Globus pallidus (tissue), 1 donor: ENCODE data around the gene ZNF497.
"Not testable (repeated sequence)": the region's sequence is repeated elsewhere in the genome, so short reads cannot be mapped to it uniquely, and the experiment has no call there.

Experiments
- DNase-seq: peaks from one replicate; pipeline ENCODE4 v3.0.0-alpha.2; 2015; ENCODE audit warnings: low spot score

ZNF497 gene

GRCh38 chr19:58348080-58348479 is 14.5 kb downstream of the ZNF497 start:
- DNase-seq, result not testable (repeated sequence)

DNA sequence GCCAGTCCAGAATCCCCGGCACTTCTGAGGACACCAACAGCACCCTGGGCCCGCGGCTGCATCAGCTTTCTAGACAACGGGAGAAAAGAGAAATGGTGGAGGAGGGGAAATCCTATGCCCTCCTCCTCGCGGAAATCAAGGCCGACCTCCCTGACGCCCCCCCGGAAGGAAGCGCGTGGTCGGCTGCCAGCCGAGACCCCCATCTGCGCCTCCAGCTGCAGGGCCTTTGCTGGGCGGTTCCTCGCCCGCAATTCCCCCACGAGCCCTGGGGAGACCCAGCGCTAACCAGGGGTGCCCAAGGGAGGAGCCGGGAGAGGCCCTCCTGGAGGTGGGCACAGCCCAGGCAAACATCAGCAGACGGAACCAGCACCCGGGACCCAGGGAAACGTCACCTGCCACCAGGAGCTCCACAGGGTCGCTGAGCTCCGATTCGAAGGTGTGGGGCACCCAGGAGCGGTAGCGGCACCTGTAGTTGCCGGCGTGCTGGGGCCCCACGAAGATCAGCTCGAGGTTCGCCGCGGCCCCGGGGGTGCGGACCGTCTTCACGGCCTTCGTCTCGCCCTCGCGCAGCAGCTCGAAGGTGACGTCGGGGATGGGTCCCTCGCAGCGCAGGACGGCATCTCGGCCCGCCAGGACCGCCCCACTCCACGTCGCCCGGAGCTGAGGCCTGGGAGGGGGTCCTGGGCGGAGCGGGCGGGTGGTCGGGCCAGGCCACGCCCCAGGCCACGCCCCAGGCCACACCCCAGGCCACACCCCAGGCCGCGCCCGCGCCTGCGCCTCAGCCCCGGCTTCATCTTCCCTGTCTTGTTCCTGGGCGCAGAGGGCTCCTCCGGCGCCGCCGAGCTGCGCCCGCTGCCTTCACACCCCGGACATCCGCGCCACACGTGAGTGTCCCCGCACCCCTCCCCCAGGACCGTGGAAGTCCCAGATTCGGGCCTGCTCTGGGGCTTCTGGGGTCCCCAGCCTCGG is 15.3 kb downstream of the ZNF497 start:
- peak; percentile 80 for DNase-seq

DNA sequence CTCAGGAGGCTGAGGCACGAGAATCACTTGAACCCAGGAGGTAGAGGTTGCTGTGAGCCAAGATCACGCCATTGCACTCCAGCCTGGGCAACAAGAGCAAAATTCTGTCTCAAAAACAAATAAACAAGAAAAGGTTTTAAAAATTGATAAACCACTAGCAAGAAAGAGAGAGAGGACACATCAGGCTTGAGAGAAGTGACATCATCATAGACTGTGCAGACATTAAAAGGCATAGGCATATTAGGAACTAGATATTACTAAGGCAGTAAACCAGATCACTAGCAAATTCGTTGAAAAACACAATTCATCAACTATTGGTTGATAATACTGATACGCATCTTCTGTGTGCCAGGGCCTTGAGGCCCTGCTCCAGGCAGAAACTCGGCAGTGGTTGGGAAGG is 17.0 kb downstream of the ZNF497 start:
- no peak for DNase-seq

- no peak for DNase-seq
These were observed 23.6 kb downstream of the ZNF497 start for GRCh38 chr19:58338825-58339558.

- DNase-seq, result no peak
These were observed 24.2 kb downstream of the ZNF497 start for GRCh38 chr19:58338336-58338735.

- no peak for DNase-seq
These were observed 25.7 kb downstream of the ZNF497 start for GRCh38 chr19:58336820-58337219.

- DNase-seq, result no peak
These were observed 26.3 kb downstream of the ZNF497 start for GRCh38 chr19:58336216-58336615.

GRCh38 chr19:58335630-58336029 is 26.9 kb downstream of the ZNF497 start:
- DNase-seq, result no peak

- DNase-seq, result no peak
These were observed 27.8 kb downstream of the ZNF497 start for GRCh38 chr19:58334691-58335249.

- no peak for DNase-seq
These were observed 29.9 kb downstream of the ZNF497 start for GRCh38 chr19:58332697-58333096.

DNA sequence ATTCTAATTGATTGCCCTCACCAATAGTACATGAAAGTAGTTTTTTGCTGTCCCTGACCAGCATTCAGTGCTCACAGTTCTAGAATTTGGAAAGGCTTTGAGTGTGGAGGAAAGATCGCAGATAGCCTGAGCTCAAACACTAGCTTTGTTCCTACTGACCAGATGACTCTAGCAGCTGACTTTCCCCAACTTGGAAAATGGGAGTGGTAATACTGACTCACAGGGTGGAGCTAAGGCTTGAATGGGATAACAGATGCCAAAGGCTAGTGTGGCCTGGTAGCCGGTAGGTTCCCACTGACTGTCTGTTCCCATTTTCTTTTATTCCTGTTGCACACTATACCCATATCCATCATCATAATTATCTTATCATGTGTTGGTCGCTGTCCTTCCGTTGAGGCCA is 32.1 kb downstream of the ZNF497 start:
- peak; percentile 95 for DNase-seq

DNA sequence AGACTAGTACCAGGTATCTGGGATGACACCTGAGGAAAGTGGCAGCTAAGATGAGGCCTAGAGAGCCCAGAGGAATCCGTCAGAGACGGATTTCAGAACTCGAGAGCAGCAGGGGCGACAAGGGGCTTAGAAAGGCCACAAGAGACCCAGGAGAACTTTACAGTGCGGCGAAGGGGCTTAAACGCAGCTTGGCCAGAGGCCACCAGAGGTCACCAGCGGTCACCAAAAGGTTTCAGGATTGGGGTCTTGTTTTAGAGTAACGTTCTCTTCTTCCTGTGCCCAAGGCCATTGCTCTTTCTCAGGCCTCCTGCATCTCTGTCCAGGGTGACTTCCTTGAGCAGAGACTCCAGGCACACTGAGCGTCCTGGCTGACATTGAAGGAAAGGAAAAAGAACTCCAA is 33.6 kb downstream of the ZNF497 start:
- DNase-seq, result no peak

DNA sequence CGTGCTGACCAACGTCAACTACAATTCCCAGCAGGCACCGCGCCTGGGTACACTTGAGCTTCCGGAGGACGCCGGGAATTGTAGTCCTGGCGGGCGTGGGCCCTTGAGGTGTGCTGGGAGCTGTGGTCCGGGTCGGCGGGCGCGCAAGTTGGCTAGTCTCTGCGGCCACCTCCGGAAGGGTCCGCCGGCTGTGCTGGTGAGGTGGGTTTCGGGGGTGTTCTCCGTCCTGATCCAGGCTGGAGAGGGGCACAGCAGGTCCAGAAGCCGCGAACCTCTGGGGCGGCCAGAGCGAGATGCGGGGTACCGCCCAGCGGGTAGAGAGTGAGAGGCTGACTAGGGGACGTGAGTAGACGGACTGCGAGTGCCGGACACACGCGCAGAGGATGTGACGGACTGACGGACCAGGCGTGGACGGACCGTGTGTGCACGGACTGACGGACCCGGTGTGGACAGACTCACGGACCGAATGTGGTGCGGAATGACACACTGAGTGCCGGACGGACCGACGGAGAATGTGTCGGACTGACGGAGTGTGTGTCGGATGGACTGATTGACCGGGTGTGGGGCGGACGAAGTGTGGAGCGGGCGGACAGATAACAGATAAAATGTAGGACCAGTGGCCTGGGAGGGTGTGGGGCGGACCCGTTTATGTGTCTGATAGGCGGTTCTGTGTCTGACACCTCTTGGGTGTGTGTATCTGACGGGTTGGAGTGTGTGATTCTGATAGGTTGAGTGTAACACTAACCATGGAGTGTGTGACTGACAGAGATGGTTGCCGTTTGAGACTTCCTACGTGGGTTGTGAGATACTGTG is 35.4 kb downstream of the ZNF497 start, which contains the start of gene ZSCAN22:
TSS of gene ZSCAN22 (plus strand) at position 81 of the 813 bp plus-strand sequence. CDS start 7,809 bp downstream, outside the sequence.
- DNase-seq, result peak; percentile 97

- no peak for DNase-seq
These were observed 36.0 kb downstream of the ZNF497 start for GRCh38 chr19:58326501-58326913.

DNA sequence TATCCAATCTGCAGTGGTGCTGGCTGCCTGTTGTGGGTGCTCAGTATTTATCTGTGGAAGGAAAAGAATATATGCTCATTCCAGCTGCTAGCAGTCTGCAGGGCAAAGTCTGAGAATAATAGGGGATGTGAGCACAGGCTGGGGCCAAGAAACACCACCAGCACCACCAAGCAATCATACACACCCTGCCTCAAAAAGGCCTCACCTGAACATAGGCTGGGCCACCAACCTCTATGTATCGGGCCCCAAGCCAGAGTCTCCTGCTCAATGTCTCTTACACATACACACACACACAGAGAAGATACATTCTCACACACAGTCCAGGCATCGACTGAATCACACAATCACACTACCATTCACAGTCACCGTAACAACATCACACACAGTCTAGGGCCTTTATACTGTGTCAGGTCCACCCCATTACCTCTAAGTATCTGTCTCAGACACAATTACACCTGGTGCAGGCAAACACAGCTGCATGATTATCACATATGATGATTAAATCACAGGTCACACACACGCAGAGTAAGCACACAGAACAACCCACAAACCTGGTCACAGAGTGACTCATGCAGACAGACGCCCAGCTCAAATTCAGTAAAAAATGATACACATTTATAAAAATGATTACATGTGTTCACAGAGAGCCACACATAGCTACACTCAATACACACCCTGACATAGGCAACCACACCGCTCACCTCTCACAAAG is 37.1 kb downstream of the ZNF497 start:
- no peak for DNase-seq

GRCh38 chr19:58319241-58319640 is 43.3 kb downstream of the ZNF497 start:
- no peak for DNase-seq

GRCh38 chr19:58318297-58318696 is 44.3 kb downstream of the ZNF497 start:
- DNase-seq, result no peak

DNA sequence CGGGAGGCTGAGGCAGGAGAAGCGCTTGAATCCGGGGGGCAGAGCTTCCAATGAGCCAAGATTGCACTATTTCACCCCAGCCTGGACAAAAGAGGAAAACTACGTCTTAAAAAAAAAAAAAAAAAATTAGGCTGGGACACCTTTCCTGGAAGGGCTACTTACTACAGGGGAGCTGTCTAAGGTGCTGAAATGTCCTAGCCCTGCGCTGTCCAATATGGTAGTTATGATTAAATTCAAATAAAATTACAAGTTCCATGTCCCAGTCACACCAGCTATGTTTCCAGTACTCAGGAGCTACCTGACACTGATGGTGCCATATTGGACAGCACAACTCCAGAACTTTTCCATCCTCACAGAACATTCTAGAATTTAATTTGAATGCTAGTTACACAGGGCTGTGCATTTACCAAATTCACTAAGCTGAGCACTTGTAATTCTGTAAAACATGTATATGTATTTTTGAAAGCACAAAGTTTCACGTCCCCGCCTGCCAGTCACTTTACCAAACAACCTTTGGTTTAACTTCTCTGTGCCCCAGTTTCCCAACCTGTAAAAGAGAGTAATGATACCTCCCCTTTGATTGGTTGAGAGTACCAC is 45.0 kb downstream of the ZNF497 start:
- no peak for DNase-seq

DNA sequence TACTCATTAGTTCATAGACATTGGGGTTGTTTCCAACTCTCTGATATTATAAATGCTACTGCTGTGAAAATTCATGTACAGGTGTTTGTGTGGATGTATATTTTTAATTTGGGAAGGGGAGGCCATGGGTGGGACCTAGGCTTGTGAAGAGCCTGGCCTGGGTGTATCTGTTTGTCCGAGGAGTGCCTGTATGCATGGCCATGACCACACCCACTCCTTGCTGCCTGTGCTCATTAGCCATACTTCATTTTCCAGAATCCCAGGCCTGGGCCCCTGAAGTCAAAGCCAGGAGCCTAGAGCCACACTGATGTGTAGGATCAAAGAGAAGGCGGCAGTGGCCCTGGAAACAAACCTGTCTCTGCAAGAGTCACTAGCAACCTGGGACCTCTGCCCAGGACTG is 47.0 kb downstream of the ZNF497 start:
- DNase-seq, result no peak

DNA sequence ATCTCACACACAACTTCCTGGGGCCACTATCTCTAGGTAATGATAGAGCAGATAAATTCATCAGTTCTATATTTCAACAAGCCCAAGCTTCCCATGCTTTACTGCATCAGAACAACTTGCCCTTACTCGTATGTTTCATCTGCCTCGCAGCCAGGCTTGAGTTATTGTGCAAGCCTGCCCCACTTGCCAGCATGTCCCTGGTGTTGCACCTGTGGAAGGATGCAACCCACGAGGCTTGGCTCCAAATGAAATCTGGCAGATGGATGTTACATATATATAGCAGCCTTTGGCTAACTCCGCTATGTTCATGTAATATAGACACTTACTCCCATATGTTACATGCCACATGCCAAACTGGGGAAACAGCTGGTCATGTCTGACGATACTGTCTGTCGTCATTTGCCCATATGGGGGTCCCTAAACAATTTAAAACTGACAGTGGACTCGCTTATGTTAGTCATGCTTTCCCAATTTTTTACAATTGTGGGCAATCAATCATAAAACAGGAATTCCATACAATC is 51.1 kb downstream of the ZNF497 start:
- DNase-seq, result no peak
